Left lung (tissue), 10 donors: ENCODE data around the gene PAX5. TPM values are rescaled to one million over a fixed set of nuclear protein-coding genes. Genes with fewer than 3 reads are reported as not detected.
"Not testable (repeated sequence)": the region's sequence is repeated elsewhere in the genome, so short reads cannot be mapped to it uniquely, and the experiment has no call there.

Experiments used
- ATAC-seq: fragments of 200-7000 bp; cut with Tn5 transposase; one replicate; pipeline ENCODE4 v1.9.1; 2020; ENCODE audit warnings: moderate library complexity
- DNase-seq, 4 donors: peaks; one replicate each; pipeline ENCODE4 v3.0.0-alpha.2; 2013 to 2020
- H3K27ac ChIP-seq, 2 donors: fragments of 200-600 bp; sonication (generic) in 1 of 2; one replicate each; pipeline versions ENCODE4 v1.5.0 to v1.8.0; 2020 to 2021
- H3K27me3 ChIP-seq, 2 donors: fragments of 200-600 bp; sonication (generic) in 1 of 2; one replicate each; pipeline versions ENCODE4 v1.5.0 to v1.8.0; 2020 to 2021
- H3K36me3 ChIP-seq, 2 donors: fragments of 200-600 bp; sonication (generic) in 1 of 2; one replicate each; pipeline versions ENCODE4 v1.5.0 to v1.8.0; 2020 to 2021
- H3K4me1 ChIP-seq, 2 donors: fragments of 200-600 bp; one replicate each; pipeline ENCODE4 v1.8.0; 2021
- H3K4me3 ChIP-seq, 2 donors: fragments of 200-600 bp; sonication (generic) in 1 of 2; one replicate each; pipeline versions ENCODE4 v1.5.0 to v1.8.0; 2020 to 2021; ENCODE audit warnings: mild to moderate bottlenecking in 1 of 2
- H3K9me3 ChIP-seq, 2 donors: fragments of 200-600 bp; sonication (generic) in 1 of 2; one replicate each; pipeline versions ENCODE4 v1.5.0 to v1.8.0; 2020 to 2021
- CTCF ChIP-seq, 2 donors: fragments of 200-600 bp; sonication (generic) in 1 of 2; IDR thresholded peaks; one replicate each; pipeline versions ENCODE4 v1.5.0 to v1.8.0; 2021; ENCODE audit warnings: antibody characterized with exemption in 2 of 2
- intact Hi-C, 2 donors: fragments of 100-400 bp; cut with DNase I; formaldehyde crosslinking; loops; one replicate each; pipeline versions ENCODE4 v1.11.2 to v1.14.2; 2022
- polyA plus RNA-seq, 6 donors: library from polyadenylated mRNA; unstranded; fragments of 120-200 nt; gene quantifications; one replicate each; pipeline ENCODE4 v1.2.1, GENCODE V29; 2013; ENCODE audit not compliant: insufficient read length in 6 of 6
- total RNA-seq, 2 donors: library from RNA; stranded (reverse); fragmentation: NEBNext Ultra II Directional; extraction: Animal tissue kit (Norgen Biotek cat#: 25700); gene quantifications; one replicate each; pipeline ENCODE4 v1.2.1, GENCODE V29; 2021
- donor health status: DM: no; HTN: yes; CAD: no.
- donor health status: DM: no; HTN: no; CAD: no.

The PAX5 gene
- total and polyA plus RNA-seq, 8 donors, result 0.03 to 0.65 (median 0.13) TPM

- TF ChIP-seq CTCF (IDR thresholded peaks at IDR 0.05), result no peak
- intact Hi-C loops, result no loop called here
- Histone ChIP-seq H3K4me1 (no peaks in the 10 kb centered on the region), H3K36me3 (no peaks in the 10 kb centered on the region), H3K27me3 (peaks cover 1 to 37% of the 10 kb centered on the region in 2 donors), H3K27ac (no peak overlapping the region), H3K9me3 (no peaks in the 10 kb centered on the region), H3K4me3 (no peak overlapping the region)
- DNase-seq, result no peak
- no peak for ATAC-seq
Measured at GRCh38 chr9:37060833-37061232, 26.8 kb upstream of the PAX5 start.

- ATAC-seq, result no peak
- no peak overlapping the region for H3K27ac ChIP-seq
- H3K9me3 ChIP-seq, result no peaks in the 10 kb centered on the region
- H3K4me1 ChIP-seq, result no peaks in the 10 kb centered on the region
- H3K27me3 ChIP-seq, result peaks cover 8 to 66% of the 10 kb centered on the region in 2 donors
- H3K4me3 ChIP-seq, result no peak overlapping the region
- H3K36me3 ChIP-seq, result no peaks in the 10 kb centered on the region
- intact Hi-C loops, result no loop called here
- DNase-seq, result no peak
- no peak for TF ChIP-seq CTCF (IDR thresholded peaks at IDR 0.05)
Measured at GRCh38 chr9:37056046-37056920, 22.2 kb upstream of the PAX5 start.

- not testable (repeated sequence) for H3K4me1 ChIP-seq
- H3K27me3 ChIP-seq, result peaks cover 11 to 76% of the 10 kb centered on the region in 2 donors
Measured at GRCh38 chr9:37054363-37054720, 20.3 kb upstream of the PAX5 start.

GRCh38 chr9:37053684-37054362 is 19.8 kb upstream of the PAX5 start:
- DNase-seq (no peak), ATAC-seq (no peak)
- H3K27ac ChIP-seq, result no peak overlapping the region
- no peak overlapping the region for H3K4me3 ChIP-seq
- peaks cover 11 to 82% of the 10 kb centered on the region in 2 donors for H3K27me3 ChIP-seq
- no peaks in the 10 kb centered on the region for H3K9me3 ChIP-seq
- intact Hi-C loops, result no loop called here
- H3K36me3 ChIP-seq, result no peaks in the 10 kb centered on the region
- TF ChIP-seq CTCF (IDR thresholded peaks at IDR 0.05), result no peak
- no peaks in the 10 kb centered on the region for H3K4me1 ChIP-seq

More at GRCh38 chr9:37054363-37054720, 20.3 kb upstream of the PAX5 start:
- ATAC-seq, intact Hi-C loops, H3K36me3 ChIP-seq, H3K9me3 ChIP-seq, H3K27ac ChIP-seq, H3K4me3 ChIP-seq, DNase-seq: not testable (repeated sequence)

- Histone ChIP-seq H3K36me3 (no peaks in the 10 kb centered on the region), H3K27ac (no peak overlapping the region), H3K27me3 (peaks cover 18 to 86% of the 10 kb centered on the region in 2 donors), H3K4me1 (no peaks in the 10 kb centered on the region), H3K4me3 (no peak overlapping the region), H3K9me3 (no peaks in the 10 kb centered on the region)
- no peak for DNase-seq
- TF ChIP-seq CTCF (IDR thresholded peaks at IDR 0.05), result no peak
- ATAC-seq, result no peak
- intact Hi-C loops, result no loop called here
Measured at GRCh38 chr9:37046683-37047082, 12.6 kb upstream of the PAX5 start.
